ENCODE data around the gene RABAC1. TPM values are rescaled to one million over a fixed set of nuclear protein-coding genes. Genes with fewer than 3 reads are reported as not detected.

RABAC1 gene
- total and polyA plus RNA-seq, 11 donors, result 43.2 to 217 (median 87.6) TPM

GRCh38 chr19:41933693-41934426 lies 25.3 kb downstream of the RABAC1 start:
- intact Hi-C loops (cut with DNase I), result loop anchor here in 7 of 10 donors (2.0 to 5.0 kb wide), 5 partner anchors 47 to 62 kb away; partner anchors contain the start of genes ARHGEF1 (in 1 of the 7) and CD79A (in 1 of the 7)
- TF ChIP-seq POLR2A (IDR thresholded peaks at IDR 0.05), result no peak
- TF ChIP-seq CTCF (IDR thresholded peaks at IDR 0.05), result no peak
- WGBS, 4 donors, result 50 to 71% (median 63%) methylated on average over 6 to 7 of the region's 7 CpGs
- DNase-seq (no peak), ATAC-seq (no peak)
- Histone ChIP-seq H3K9me3 (no peaks in the 10 kb centered on the region), H3K27me3 (peaks cover 31 to 84% (median 62%) of the 10 kb centered on the region in 9 donors), H3K36me3 (no peaks in the 10 kb centered on the region), H3K4me3 (no peak overlapping the region), H3K27ac (no peak overlapping the region), H3K4me1 (peaks cover 0 to 7% (median 4%) of the 10 kb centered on the region in 12 donors)

- no peak overlapping the region for H3K4me3 ChIP-seq
- WGBS, 4 donors, result 23 to 29% (median 27%) methylated on average over 29 of the region's 29 CpGs
Observed at GRCh38 chr19:41932720-41933332, 26.3 kb downstream of the RABAC1 start.

GRCh38 chr19:41932259-41932719 lies 26.8 kb downstream of the RABAC1 start:
- no peak for DNase-seq
- WGBS, 4 donors, result 14 to 27% (median 17%) methylated on average over 11 of the region's 11 CpGs
- intact Hi-C loops (cut with DNase I), result loop anchor here in 6 of 10 donors (5.0 kb wide), 4 partner anchors 45 to 60 kb away; partner anchors contain the start of genes ARHGEF1 (in 1 of the 6) and CD79A (in 1 of the 6)

More at GRCh38 chr19:41932720-41933332, 26.3 kb downstream of the RABAC1 start:
- Histone ChIP-seq H3K27ac (no peak overlapping the region), H3K27me3 (peaks cover 38 to 94% (median 73%) of the 10 kb centered on the region in 9 donors), H3K9me3 (no peaks in the 10 kb centered on the region), H3K4me1 (peaks cover 0 to 18% (median 12%) of the 10 kb centered on the region in 12 donors), H3K36me3 (no peaks in the 10 kb centered on the region)
- DNase-seq (no peak), ATAC-seq (peak in 1 of 4 donors; percentile 50)
- TF ChIP-seq CTCF (IDR thresholded peaks at IDR 0.05), result no peak
- no peak for TF ChIP-seq POLR2A (IDR thresholded peaks at IDR 0.05)
- intact Hi-C loops (cut with DNase I), result loop anchor here in 6 of 10 donors (5.0 kb wide), 4 partner anchors 46 to 61 kb away; partner anchors contain the start of genes ARHGEF1 (in 1 of the 6) and CD79A (in 1 of the 6)

More at GRCh38 chr19:41932259-41932719, 26.8 kb downstream of the RABAC1 start:
- no peak for ATAC-seq
- H3K36me3 ChIP-seq, result no peaks in the 10 kb centered on the region
- TF ChIP-seq POLR2A (IDR thresholded peaks at IDR 0.05) (no peak), CTCF (IDR thresholded peaks at IDR 0.05) (no peak)
- no peak overlapping the region for H3K4me3 ChIP-seq
- peaks cover 42 to 98% (median 78%) of the 10 kb centered on the region in 9 donors for H3K27me3 ChIP-seq
- H3K9me3 ChIP-seq, result no peaks in the 10 kb centered on the region
- H3K4me1 ChIP-seq, result peaks cover 0 to 20% (median 15%) of the 10 kb centered on the region in 12 donors
- no peak overlapping the region for H3K27ac ChIP-seq

Measured in heart left ventricle (tissue), 16 donors.